Activated CD8-positive, alpha-beta T cell treated with anti-CD3 and anti-CD28 coated beads for 36 hours (primary cell): ENCODE measurements around the gene USP47. TPM values are rescaled to one million over a fixed set of nuclear protein-coding genes. Genes with fewer than 3 reads are reported as not detected.
A peak's percentile ranks its signal among the peaks of the same experiment; 100 is the strongest.

Source experiments
- ATAC-seq: fragments of 200-7000 bp; cut with Tn5 transposase; one replicate; pipeline ENCODE4 v1.10.0; 2021; ENCODE audit warnings: mild to moderate bottlenecking, moderate library complexity
- CTCF ChIA-PET: fragments of 350-600 bp; sonication (Branson Sonifier 250); formaldehyde crosslinking; loops from one replicate; lab custom pipeline; 2021; ENCODE audit warnings: antibody characterized with exemption; lab: Charles Lee
- POLR2A ChIA-PET: fragments of 350-600 bp; sonication (Branson Sonifier 250); formaldehyde crosslinking; loops from one replicate; lab custom pipeline; 2021; ENCODE audit warnings: antibody characterized with exemption; lab: Charles Lee
- DNase-seq: peaks from one replicate; pipeline ENCODE4 v3.0.0-alpha.2; 2020
- H3K27ac Mint-ChIP-seq: one replicate; pipeline ENCODE4 v1.8.0; 2021; ENCODE audit warnings: mild to moderate bottlenecking, mixed read lengths
- H3K27me3 Mint-ChIP-seq: one replicate; pipeline ENCODE4 v1.8.0; 2021; ENCODE audit warnings: mixed read lengths
- H3K36me3 Mint-ChIP-seq: one replicate; pipeline ENCODE4 v1.8.0; 2021; ENCODE audit warnings: low read depth, mixed read lengths
- H3K4me1 Mint-ChIP-seq: one replicate; pipeline ENCODE4 v1.8.0; 2021; ENCODE audit warnings: low read depth, mixed read lengths
- H3K4me3 Mint-ChIP-seq: one replicate; pipeline ENCODE4 v1.8.0; 2021; ENCODE audit warnings: mild to moderate bottlenecking, moderate library complexity, mixed read lengths
- H3K9me3 Mint-ChIP-seq: one replicate; pipeline ENCODE4 v1.8.0; 2021; ENCODE audit warnings: mixed read lengths
- intact Hi-C: fragments of 100-400 bp; cut with micrococcal nuclease; formaldehyde crosslinking; loops from one replicate; pipeline ENCODE4 v1.10.0; 2022
- total RNA-seq, 2 experiments: library from RNA; stranded (reverse); gene quantifications; one replicate each; pipeline ENCODE4 v1.2.3, GENCODE V29; 2021
- TF ChIP-seq, protein P1 (sequence below): fragments of 200-600 bp; IDR thresholded peaks from one replicate; pipeline ENCODE4 v1.8.0; 2022; ENCODE audit warnings: antibody characterized with exemption, mild to moderate bottlenecking

The USP47 gene
- total RNA-seq, 2 experiments from 2014 or later, result 37.8 to 39.7 TPM

- DNase-seq (no peak), ATAC-seq (no peak)
- H3K27ac Mint-ChIP-seq, result no peak overlapping the region
- H3K9me3 Mint-ChIP-seq, result no peaks in the 10 kb centered on the region
- intact Hi-C loops, result no loop called here
- peaks cover 8% of the 10 kb centered on the region for H3K27me3 Mint-ChIP-seq
- H3K4me3 Mint-ChIP-seq, result no peak overlapping the region
- POLR2A ChIA-PET, result no interaction called here
- H3K36me3 Mint-ChIP-seq, result no peaks in the 10 kb centered on the region
- peaks cover 13% of the 10 kb centered on the region for H3K4me1 Mint-ChIP-seq
- TF ChIP-seq, protein P1, sequence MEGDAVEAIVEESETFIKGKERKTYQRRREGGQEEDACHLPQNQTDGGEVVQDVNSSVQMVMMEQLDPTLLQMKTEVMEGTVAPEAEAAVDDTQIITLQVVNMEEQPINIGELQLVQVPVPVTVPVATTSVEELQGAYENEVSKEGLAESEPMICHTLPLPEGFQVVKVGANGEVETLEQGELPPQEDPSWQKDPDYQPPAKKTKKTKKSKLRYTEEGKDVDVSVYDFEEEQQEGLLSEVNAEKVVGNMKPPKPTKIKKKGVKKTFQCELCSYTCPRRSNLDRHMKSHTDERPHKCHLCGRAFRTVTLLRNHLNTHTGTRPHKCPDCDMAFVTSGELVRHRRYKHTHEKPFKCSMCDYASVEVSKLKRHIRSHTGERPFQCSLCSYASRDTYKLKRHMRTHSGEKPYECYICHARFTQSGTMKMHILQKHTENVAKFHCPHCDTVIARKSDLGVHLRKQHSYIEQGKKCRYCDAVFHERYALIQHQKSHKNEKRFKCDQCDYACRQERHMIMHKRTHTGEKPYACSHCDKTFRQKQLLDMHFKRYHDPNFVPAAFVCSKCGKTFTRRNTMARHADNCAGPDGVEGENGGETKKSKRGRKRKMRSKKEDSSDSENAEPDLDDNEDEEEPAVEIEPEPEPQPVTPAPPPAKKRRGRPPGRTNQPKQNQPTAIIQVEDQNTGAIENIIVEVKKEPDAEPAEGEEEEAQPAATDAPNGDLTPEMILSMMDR, result no peak
- CTCF ChIA-PET, result no interaction called here
Observed at GRCh38 chr11:11996321-11997048, 154.7 kb downstream of the USP47 start.

GRCh38 chr11:11997049-11997322, 155.2 kb downstream of the USP47 start:
- Mint-ChIP-seq H3K36me3 (no peaks in the 10 kb centered on the region), H3K4me1 (peaks cover 13% of the 10 kb centered on the region), H3K4me3 (no peak overlapping the region), H3K9me3 (no peaks in the 10 kb centered on the region), H3K27me3 (peaks cover 8% of the 10 kb centered on the region), H3K27ac (no peak overlapping the region)
- CTCF ChIA-PET, result no interaction called here
- intact Hi-C loops, result no loop called here
- POLR2A ChIA-PET, result no interaction called here
- ATAC-seq (no peak), DNase-seq (no peak)
- TF ChIP-seq, protein P1, result no peak

- ChIA-PET POLR2A (no interaction called here), CTCF (interaction anchor here (1.3 to 1.7 kb wide), 2 partner anchors 11 to 46 kb away, joined by 5 to 7 read pairs; no protein-coding TSS in a partner anchor)
- Mint-ChIP-seq H3K36me3 (no peaks in the 10 kb centered on the region), H3K4me1 (peaks cover 13% of the 10 kb centered on the region), H3K4me3 (peak overlapping the region; percentile 26), H3K9me3 (no peaks in the 10 kb centered on the region), H3K27me3 (peaks cover 8% of the 10 kb centered on the region), H3K27ac (no peak overlapping the region)
- DNase-seq, result no peak
- TF ChIP-seq, protein P1, result no peak
- intact Hi-C loops, result no loop called here
- peak; percentile 67 for ATAC-seq
Observed at GRCh38 chr11:11998091-11998781, 156.5 kb downstream of the USP47 start.

GRCh38 chr11:12001186-12001585, 159.4 kb downstream of the USP47 start:
- CTCF ChIA-PET, result no interaction called here
- DNase-seq, result no peak
- intact Hi-C loops, result no loop called here
- TF ChIP-seq, protein P1, result no peak
- no peak overlapping the region for H3K27ac Mint-ChIP-seq
- peaks cover 25% of the 10 kb centered on the region for H3K27me3 Mint-ChIP-seq
- no peaks in the 10 kb centered on the region for H3K9me3 Mint-ChIP-seq
- no peak for ATAC-seq
- H3K4me3 Mint-ChIP-seq, result no peak overlapping the region
- peaks cover 13% of the 10 kb centered on the region for H3K4me1 Mint-ChIP-seq
- POLR2A ChIA-PET, result no interaction called here
- H3K36me3 Mint-ChIP-seq, result no peaks in the 10 kb centered on the region

- no peak overlapping the region for H3K4me3 Mint-ChIP-seq
- POLR2A ChIA-PET, result no interaction called here
- TF ChIP-seq, protein P1, result no peak
- no peak overlapping the region for H3K27ac Mint-ChIP-seq
- H3K36me3 Mint-ChIP-seq, result no peaks in the 10 kb centered on the region
- CTCF ChIA-PET, result interaction anchor here (1.8 kb wide), 1 partner anchor 40 kb away, joined by 5 read pairs; no protein-coding TSS in a partner anchor
- peaks cover 12% of the 10 kb centered on the region for H3K4me1 Mint-ChIP-seq
- H3K27me3 Mint-ChIP-seq, result peaks cover 45% of the 10 kb centered on the region
- intact Hi-C loops, result no loop called here
- DNase-seq (no peak), ATAC-seq (no peak)
- H3K9me3 Mint-ChIP-seq, result no peaks in the 10 kb centered on the region
Observed at GRCh38 chr11:12003336-12003735, 161.6 kb downstream of the USP47 start.
